GM21723 (cell line): ENCODE measurements around the gene DDX50.
"Not testable (repeated sequence)": the region's sequence is repeated elsewhere in the genome, so short reads cannot be mapped to it uniquely, and the experiment has no call there.

Experiments used
- ATAC-seq: cut with Tn5 transposase; IDR thresholded peaks from one replicate; pipeline ENCODE4 v1.9.1; 2021; ENCODE audit warnings: mild to moderate bottlenecking, moderate library complexity; ENCODE audit not compliant: unreplicated experiment

DDX50 gene, protein sequence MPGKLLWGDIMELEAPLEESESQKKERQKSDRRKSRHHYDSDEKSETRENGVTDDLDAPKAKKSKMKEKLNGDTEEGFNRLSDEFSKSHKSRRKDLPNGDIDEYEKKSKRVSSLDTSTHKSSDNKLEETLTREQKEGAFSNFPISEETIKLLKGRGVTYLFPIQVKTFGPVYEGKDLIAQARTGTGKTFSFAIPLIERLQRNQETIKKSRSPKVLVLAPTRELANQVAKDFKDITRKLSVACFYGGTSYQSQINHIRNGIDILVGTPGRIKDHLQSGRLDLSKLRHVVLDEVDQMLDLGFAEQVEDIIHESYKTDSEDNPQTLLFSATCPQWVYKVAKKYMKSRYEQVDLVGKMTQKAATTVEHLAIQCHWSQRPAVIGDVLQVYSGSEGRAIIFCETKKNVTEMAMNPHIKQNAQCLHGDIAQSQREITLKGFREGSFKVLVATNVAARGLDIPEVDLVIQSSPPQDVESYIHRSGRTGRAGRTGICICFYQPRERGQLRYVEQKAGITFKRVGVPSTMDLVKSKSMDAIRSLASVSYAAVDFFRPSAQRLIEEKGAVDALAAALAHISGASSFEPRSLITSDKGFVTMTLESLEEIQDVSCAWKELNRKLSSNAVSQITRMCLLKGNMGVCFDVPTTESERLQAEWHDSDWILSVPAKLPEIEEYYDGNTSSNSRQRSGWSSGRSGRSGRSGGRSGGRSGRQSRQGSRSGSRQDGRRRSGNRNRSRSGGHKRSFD

GRCh38 chr10:68901105-68901927 is at the start of gene DDX50:
Gene DDX50, plus strand, starts transcription at chr10:68901315. Its CDS starts 70 bp downstream, at chr10:68901385.
- peak; percentile 98 for ATAC-seq

GRCh38 chr10:68856352-68856751 is 44.8 kb upstream of the DDX50 start:
- no peak for ATAC-seq

DNA sequence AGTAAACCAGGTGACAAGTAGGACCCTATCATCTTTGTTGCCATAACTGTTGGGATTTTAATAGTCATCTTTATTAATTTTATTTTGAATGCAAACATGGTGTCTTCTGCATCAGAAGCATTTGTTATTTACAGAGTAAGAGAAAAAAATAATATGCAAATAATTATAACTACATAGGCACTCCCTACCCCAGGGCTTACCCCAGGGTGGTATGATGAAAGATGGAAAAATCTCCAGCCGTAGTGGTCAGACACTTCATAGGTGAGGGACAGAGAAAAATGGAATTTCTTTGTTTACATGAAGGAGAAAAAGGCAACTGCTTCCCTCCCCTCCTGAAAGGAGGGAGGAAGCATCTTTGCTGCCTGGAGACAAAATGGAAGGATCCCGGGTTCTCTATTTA is 44.1 kb upstream of the DDX50 start:
- no peak for ATAC-seq

- no peak for ATAC-seq
These were observed 39.9 kb upstream of the DDX50 start for GRCh38 chr10:68861253-68861652.

- ATAC-seq: no peak
These were observed 36.5 kb upstream of the DDX50 start for GRCh38 chr10:68864611-68865010.

DNA sequence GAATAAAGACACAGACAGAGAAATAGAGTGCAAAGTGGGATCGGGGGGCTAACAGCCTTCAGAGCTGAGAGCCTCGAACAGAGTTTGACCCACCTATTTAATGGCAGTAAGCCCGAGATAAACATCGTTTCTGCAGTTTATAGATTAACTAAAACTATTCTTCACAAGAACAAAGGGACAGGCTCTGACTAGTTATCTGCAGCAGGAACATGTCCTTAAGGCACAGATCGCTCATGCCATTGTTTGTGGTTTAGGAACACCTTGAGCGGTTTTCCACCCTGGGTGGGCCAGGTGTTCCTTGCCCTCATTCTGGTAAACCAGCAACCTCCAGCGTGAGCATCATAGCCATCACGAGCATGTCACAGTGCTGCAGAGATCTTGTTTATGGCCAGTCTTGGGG is 32.9 kb upstream of the DDX50 start:
- not testable (repeated sequence) for ATAC-seq

DNA sequence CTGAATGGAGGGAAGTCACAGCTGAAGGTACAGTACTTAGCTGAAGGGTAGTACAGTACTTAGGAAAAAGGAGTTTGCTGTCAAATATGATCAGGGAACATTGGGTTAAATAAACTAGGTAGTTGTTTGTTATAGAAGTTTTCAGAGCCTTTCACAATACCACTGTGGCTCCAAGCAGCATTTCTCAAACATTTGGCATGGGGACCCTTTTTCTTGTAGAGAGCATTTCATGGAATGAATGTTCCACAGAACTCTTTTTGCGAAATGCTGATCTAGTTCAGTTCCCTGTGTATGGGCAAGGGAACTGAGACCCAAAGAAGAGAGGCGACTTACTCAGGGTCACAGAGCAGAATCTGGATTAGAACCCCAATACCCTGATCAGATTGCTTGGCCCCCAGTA is 31.5 kb upstream of the DDX50 start:
- ATAC-seq: no peak

- ATAC-seq: no peak
These were observed 31.1 kb upstream of the DDX50 start for GRCh38 chr10:68870061-68870460.

DNA sequence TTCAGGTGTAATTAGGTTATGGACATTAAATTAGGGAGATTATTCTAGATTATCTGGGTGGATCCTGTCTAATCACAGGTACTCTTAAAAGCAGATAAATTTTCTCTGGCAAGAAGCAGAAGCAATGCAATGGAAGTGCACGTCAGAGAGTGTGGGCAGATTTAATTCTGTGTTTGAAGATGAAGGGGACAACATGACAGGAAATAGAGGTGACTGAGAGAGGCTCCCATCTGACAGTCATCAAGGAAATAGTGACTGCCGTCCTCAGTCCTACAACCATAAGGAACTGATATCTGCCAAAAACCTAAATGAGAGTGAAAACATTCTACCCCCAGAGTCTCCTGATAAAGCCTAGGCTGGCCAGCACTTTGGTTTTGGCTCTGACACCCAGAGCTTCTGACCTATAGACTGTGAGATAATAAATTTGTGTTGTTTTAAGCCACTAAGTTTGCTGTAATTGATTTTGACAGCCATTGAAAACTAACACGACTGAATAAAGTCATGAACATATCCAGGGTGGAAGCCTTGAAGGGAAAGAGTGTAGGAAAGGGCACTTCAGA is 30.5 kb upstream of the DDX50 start:
- no peak for ATAC-seq

- no peak for ATAC-seq
These were observed 29.9 kb upstream of the DDX50 start for GRCh38 chr10:68871105-68871711.

DNA sequence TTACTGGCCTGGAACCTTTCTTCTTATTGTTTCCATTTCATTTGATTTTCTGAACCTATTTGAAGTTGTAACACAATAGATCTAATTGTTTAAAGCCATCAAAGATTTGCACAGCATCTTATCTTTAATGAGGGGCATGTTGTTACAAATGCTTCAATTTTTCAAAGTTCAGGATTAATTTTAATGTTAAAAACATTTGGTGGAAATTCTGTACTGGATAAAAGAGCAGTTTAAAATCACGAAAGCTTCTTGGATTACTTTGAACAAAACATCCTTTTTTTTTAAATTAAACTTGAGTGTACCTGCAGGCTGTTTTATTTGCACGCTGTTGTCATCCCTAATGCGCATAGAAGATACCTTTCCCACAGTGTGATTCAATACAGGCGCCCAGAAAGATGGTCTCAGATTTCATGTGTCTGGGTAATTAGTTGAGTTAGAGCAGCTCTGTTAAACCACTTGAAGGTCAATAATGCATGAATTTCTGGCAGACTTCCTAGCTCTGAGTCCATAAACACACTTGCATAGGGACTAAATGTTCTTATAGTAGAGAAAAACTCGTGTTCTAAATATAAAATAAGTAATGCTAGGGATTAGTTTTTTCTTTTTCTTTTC is 29.3 kb upstream of the DDX50 start:
- ATAC-seq: no peak

- ATAC-seq: no peak
These were observed 24.6 kb upstream of the DDX50 start for GRCh38 chr10:68876246-68877138.

DNA sequence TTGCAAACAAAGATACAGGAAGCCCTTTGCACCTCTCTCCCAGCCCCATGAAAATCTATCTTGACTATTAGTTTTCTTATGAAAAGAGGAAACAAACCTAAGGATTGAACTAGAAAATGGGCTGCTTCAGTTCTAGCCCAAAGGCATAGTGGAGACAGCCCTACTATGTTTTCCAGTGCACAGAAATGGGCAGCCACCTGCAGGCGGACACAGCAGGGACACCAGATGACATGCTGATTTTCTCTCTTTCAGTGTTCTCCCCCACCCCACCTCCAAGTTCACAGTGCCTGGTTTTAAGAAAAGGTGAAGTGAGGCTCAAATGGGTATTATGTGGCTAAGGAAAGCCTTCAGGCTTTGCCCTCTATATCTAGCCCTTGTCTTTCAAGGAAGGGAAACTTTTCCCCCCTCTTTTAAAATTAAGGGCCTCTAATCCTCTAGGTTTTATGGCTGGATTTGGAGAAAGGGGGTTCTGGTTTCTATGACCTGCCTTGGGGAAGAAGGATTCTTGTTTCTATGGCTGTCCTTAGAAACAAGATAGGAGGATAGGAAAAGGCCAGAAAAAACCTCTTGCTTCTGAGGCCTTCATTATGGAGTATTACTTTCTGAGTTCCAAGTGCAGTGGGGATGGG is 23.5 kb upstream of the DDX50 start:
- ATAC-seq: no peak

DNA sequence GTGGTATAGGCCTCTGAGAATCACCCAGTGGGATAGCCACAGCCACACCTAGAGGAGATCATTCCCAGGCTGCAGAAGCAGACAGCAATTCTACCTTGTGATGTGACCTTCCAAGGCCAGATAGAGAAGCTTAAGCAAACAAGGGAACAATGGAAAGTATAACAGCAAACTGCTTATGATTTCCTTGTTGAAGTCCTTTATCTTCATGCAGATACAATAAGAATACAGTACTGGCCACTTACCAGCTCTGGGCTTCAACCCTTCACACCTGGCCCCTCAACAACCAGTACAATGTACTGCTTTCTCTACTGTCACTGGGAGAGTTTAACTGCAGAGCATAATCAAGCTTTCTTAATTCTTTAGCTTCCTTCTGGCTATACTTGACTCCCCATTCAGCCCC is 22.6 kb upstream of the DDX50 start:
- ATAC-seq: no peak

DNA sequence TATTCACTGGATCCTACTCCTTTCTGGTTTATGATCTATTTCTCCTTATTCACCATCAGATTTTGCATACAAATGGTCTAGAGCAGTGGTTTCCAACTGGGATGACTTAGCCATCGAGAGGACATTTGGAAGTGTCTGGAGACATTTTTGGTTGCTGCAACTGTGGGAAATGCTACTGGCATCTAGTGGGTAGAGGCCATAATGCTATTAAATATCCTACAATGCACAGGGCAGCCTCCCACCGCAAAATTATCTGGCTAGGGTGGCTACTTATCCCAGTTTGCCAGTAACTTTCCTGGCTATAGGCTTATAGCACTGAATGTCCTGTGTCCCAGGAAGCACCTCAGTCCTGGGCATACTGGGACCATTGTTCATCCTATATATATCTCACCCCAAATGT is 21.5 kb upstream of the DDX50 start:
- no peak for ATAC-seq

DNA sequence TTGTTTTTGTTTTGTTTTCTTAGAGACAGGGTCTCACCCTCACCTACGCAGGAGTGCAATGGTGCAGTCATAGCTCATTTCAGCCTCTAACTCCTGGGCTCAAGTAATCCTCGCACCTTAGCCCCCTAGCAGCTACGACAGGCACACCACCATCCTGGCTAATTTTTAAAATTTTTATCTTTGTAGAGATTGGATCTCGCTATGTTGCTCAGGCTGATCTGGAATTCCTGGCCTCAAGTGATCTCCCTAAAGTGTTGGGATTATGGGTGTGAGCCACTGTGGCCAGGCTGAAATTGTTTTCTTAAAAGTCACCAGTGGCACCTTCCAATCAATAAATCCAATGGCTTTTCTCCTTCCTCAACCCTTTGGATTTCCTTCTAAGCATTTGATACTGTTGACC is 20.9 kb upstream of the DDX50 start:
- ATAC-seq: no peak

DNA sequence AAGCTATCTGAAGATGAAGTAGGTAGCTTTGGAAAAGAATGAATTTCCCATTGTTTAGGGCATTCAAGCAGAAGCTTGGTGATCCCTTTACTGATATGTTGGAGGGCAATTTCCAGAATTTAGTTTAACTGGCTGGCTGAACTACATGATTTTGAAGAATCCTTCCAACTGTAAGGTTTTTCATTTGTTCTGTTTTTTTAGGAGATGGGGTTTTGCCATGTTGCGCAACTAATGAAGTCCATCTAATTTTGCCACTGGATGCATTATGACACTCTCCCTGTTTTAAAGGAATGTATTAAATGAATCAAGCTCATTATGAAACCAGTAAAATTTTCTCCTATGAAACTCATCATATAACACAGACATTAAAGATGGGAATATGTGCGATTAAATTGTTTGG is 6.1 kb upstream of the DDX50 start:
- ATAC-seq: no peak

GRCh38 chr10:68897336-68897741 is 3.8 kb upstream of the DDX50 start:
- no peak for ATAC-seq
